ENCODE results near the gene SCUBE1. TPM values are rescaled to one million over a fixed set of nuclear protein-coding genes. Genes with fewer than 3 reads are reported as not detected.
A peak's percentile ranks its signal among the peaks of the same experiment; 100 is the strongest.

SCUBE1 gene
- total RNA-seq, 4 donors from 2014 or later = 37.3 to 107 (median 75.9) TPM

GRCh38 chr22:43152003-43152356 is 191.2 kb downstream of the SCUBE1 start:
- no peak for ATAC-seq
- Histone ChIP-seq H3K4me1 (peaks cover 0 to 51% (median 13%) of the 10 kb centered on the region in 3 donors), H3K27ac (peak overlapping the region in 3 of 4 donors; percentile 86 to 91 (median 88)), H3K4me3 (peak overlapping the region; percentile 61 to 86), H3K9me3 (no peaks in the 10 kb centered on the region), H3K36me3 (peaks cover 0 to 7% of the 10 kb centered on the region in 2 donors), H3K27me3 (no peaks in the 10 kb centered on the region)
- TF ChIP-seq POLR2A (IDR thresholded peaks at IDR 0.05) (no peak), EP300 (IDR thresholded peaks at IDR 0.05) (no peak), POLR2AphosphoS5 (IDR thresholded peaks at IDR 0.05) (no peak)
- TF ChIP-seq, protein P1, sequence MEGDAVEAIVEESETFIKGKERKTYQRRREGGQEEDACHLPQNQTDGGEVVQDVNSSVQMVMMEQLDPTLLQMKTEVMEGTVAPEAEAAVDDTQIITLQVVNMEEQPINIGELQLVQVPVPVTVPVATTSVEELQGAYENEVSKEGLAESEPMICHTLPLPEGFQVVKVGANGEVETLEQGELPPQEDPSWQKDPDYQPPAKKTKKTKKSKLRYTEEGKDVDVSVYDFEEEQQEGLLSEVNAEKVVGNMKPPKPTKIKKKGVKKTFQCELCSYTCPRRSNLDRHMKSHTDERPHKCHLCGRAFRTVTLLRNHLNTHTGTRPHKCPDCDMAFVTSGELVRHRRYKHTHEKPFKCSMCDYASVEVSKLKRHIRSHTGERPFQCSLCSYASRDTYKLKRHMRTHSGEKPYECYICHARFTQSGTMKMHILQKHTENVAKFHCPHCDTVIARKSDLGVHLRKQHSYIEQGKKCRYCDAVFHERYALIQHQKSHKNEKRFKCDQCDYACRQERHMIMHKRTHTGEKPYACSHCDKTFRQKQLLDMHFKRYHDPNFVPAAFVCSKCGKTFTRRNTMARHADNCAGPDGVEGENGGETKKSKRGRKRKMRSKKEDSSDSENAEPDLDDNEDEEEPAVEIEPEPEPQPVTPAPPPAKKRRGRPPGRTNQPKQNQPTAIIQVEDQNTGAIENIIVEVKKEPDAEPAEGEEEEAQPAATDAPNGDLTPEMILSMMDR (IDR thresholded peaks at IDR 0.05) = no peak
- no CpG with 5 or more reads among the region's 18 CpGs for WGBS, 2 donors (ENCODE audit: low coverage in 1 of 2)

- H3K4me3 ChIP-seq = peak within 1 kb of the TSS; percentile 61 to 86
- no peak for TF ChIP-seq EP300 (IDR thresholded peaks at IDR 0.05)
- TF ChIP-seq POLR2AphosphoS5 (IDR thresholded peaks at IDR 0.05) = peak; percentile 29
- TF ChIP-seq, protein P1 (IDR thresholded peaks at IDR 0.05) = no peak
- TF ChIP-seq POLR2A (IDR thresholded peaks at IDR 0.05) = peak; percentile 33 to 38
- peak within 1 kb of the TSS; percentile 19 to 91 (median 87) for H3K27ac ChIP-seq
- peaks cover 0 to 7% of the 10 kb centered on the region in 2 donors for H3K36me3 ChIP-seq
- peak; percentile 85 for ATAC-seq
- peaks cover 0 to 51% (median 13%) of the 10 kb centered on the region in 3 donors for H3K4me1 ChIP-seq
- H3K9me3 ChIP-seq = no peaks in the 10 kb centered on the region
- no CpG with 5 or more reads among the region's 75 CpGs for WGBS, 2 donors (ENCODE audit: low coverage in 1 of 2)
- no peaks in the 10 kb centered on the region for H3K27me3 ChIP-seq
Measured at GRCh38 chr22:43151251-43152002, 191.7 kb downstream of the SCUBE1 start, which contains the start of gene TSPO. Gene TSPO (plus strand): TSS chr22:43151559. CDS start chr22:43159239, 7,680 bp downstream.

- ATAC-seq = no peak
- Histone ChIP-seq H3K27me3 (no peaks in the 10 kb centered on the region), H3K4me3 (peak overlapping the region; percentile 61 to 86), H3K36me3 (peaks cover 0 to 7% of the 10 kb centered on the region in 2 donors), H3K4me1 (peaks cover 0 to 51% (median 13%) of the 10 kb centered on the region in 3 donors), H3K27ac (peak overlapping the region in 3 of 4 donors; percentile 86 to 91 (median 88)), H3K9me3 (no peaks in the 10 kb centered on the region)
- 70 to 75% methylated on average over 2 of the region's 15 CpGs for WGBS, 2 donors (ENCODE audit: low coverage in 1 of 2)
- TF ChIP-seq EP300 (IDR thresholded peaks at IDR 0.05) (no peak), POLR2AphosphoS5 (IDR thresholded peaks at IDR 0.05) (no peak), POLR2A (IDR thresholded peaks at IDR 0.05) (no peak)
- TF ChIP-seq, protein P1 (IDR thresholded peaks at IDR 0.05) = no peak
Measured at GRCh38 chr22:43150731-43151206, 192.4 kb downstream of the SCUBE1 start.

DNA sequence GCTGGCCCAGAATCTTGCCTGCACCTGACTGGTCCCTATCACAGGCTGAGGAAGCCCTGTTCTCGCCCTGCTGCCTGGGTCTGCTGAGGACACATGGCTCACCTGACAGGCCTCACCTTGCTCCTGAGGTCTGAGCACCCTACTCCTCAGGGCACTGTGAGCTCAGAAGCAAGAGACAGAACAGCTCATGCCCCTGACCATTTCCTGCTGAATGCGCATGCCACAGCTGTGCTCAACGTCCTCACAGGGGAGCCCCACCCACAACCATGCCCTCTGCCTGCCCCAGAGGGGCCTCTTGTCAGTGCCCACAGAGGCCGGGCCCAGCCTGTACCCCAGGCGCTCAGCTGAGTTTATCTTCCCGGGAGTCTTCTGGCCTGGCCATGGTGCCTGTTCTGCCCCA is 194.6 kb downstream of the SCUBE1 start:
- WGBS, 2 donors (ENCODE audit: low coverage in 1 of 2) = 50 to 83% methylated on average over 1 of the region's 6 CpGs
- H3K4me3 ChIP-seq = no peak overlapping the region
- H3K27ac ChIP-seq = no peak overlapping the region
- H3K27me3 ChIP-seq = no peaks in the 10 kb centered on the region
- no peaks in the 10 kb centered on the region for H3K9me3 ChIP-seq
- no peak for ATAC-seq
- no peaks in the 10 kb centered on the region for H3K36me3 ChIP-seq
- peaks cover 0 to 35% (median 13%) of the 10 kb centered on the region in 3 donors for H3K4me1 ChIP-seq
- TF ChIP-seq POLR2A (IDR thresholded peaks at IDR 0.05) = no peak
- TF ChIP-seq, protein P1 (IDR thresholded peaks at IDR 0.05) = no peak
- TF ChIP-seq EP300 (IDR thresholded peaks at IDR 0.05) = no peak

Data from gastroesophageal sphincter (tissue), 4 donors.